ENCODE data around the gene DIPK1C.

- no peak for TF ChIP-seq PBX3 (IDR thresholded peaks at IDR 0.05; ENCODE audit: insufficient replicate concordance, low read depth, low read length)
- no peak for TF ChIP-seq NBN (IDR thresholded peaks at IDR 0.05)
- no peak for TF ChIP-seq JUND (IDR thresholded peaks at IDR 0.05; ENCODE audit: low read depth, low read length)
- no peak for TF ChIP-seq SPI1 (IDR thresholded peaks at IDR 0.05; ENCODE audit: borderline replicate concordance, insufficient read depth, low read depth, low read length)
- no peak for TF ChIP-seq RAD21 (IDR thresholded peaks at IDR 0.05; ENCODE audit: insufficient read depth, low read depth, low read length)
- TF ChIP-seq NFIC (IDR thresholded peaks at IDR 0.05; ENCODE audit: low read depth, low read length), result no peak
- TF ChIP-seq POLR2A (IDR thresholded peaks at IDR 0.05; ENCODE audit: low read depth, low read length), result no peak
- no peak for TF ChIP-seq CTCF (IDR thresholded peaks at IDR 0.05 in 2 of 3, conservative IDR thresholded peaks at IDR 0.05 in 1 of 3; ENCODE audit: control insufficient read depth in 2 of 3, extremely low read depth in 1 of 3, insufficient read depth in 1 of 3, low read depth in 3 of 3, low read length in 3 of 3)
- no peak for TF ChIP-seq MAX (IDR thresholded peaks at IDR 0.05; ENCODE audit: low read depth, low read length)
Observed at GRCh38 chr18:74395006-74395405, 62.1 kb downstream of the DIPK1C start.
